Suprapubic skin (tissue), 4 donors: ENCODE data around the gene APLF.

Source experiments
- CTCF ChIP-seq, 2 donors: fragments of 200-600 bp in 1 of 2; fragments of 450-650 bp in 1 of 2; sonication (generic) in 1 of 2; IDR thresholded peaks; one replicate each; pipeline ENCODE4 v1.5.1; 2016 to 2019; ENCODE audit warnings: antibody characterized with exemption in 2 of 2, mild to moderate bottlenecking in 1 of 2, moderate library complexity in 1 of 2
- POLR2A ChIP-seq, 2 donors: fragments of 450-650 bp; IDR thresholded peaks; one replicate each; pipeline ENCODE4 v1.6.1; 2017; ENCODE audit warnings: antibody characterized with exemption in 2 of 2, mild to moderate bottlenecking in 2 of 2, moderate library complexity in 2 of 2
- POLR2AphosphoS5 ChIP-seq, 3 donors: sonication (generic); formaldehyde crosslinking; IDR thresholded peaks; one replicate each; pipeline ENCODE4 v1.6.1; 2017; ENCODE audit warnings: antibody characterized with exemption in 3 of 3

- TF ChIP-seq POLR2A (IDR thresholded peaks at IDR 0.05) = no peak
- TF ChIP-seq CTCF (IDR thresholded peaks at IDR 0.05) = no peak
- TF ChIP-seq POLR2AphosphoS5 (IDR thresholded peaks at IDR 0.05) = no peak
Measured at GRCh38 chr2:68606759-68607158, 139.4 kb downstream of the APLF start.
